WTC11 (cell line): ENCODE results near the gene ZNF787.

Source experiments
- ELF4 ChIP-seq: sonication (generic); formaldehyde crosslinking; IDR thresholded peaks from 2 replicates; pipeline ENCODE4 v1.8.1; 2022; ENCODE audit warnings: low read depth, mild to moderate bottlenecking, moderate library complexity, missing genetic modification reagents
- JAZF1 ChIP-seq: fragments of 250-450 bp; sonication (Bioruptor Pico); IDR thresholded peaks from 2 replicates; pipeline ENCODE4 v1.9.0; 2021; ENCODE audit warnings: moderate library complexity, mild to moderate bottlenecking, inconsistent platforms
- MYBL2 ChIP-seq: sonication (generic); formaldehyde crosslinking; IDR thresholded peaks from 2 replicates; pipeline ENCODE4 v1.8.1; 2023; ENCODE audit warnings: mild to moderate bottlenecking, moderate library complexity, missing genetic modification reagents
- ZNF121 ChIP-seq: sonication (generic); formaldehyde crosslinking; IDR thresholded peaks from 2 replicates; pipeline ENCODE4 v1.8.0; 2023; ENCODE audit warnings: missing genetic modification reagents
- TF ChIP-seq, protein P1 (sequence below): fragments of 200-600 bp; IDR thresholded peaks from 2 replicates; pipeline ENCODE4 v1.8.0; 2022; ENCODE audit warnings: antibody characterized with exemption

DNA sequence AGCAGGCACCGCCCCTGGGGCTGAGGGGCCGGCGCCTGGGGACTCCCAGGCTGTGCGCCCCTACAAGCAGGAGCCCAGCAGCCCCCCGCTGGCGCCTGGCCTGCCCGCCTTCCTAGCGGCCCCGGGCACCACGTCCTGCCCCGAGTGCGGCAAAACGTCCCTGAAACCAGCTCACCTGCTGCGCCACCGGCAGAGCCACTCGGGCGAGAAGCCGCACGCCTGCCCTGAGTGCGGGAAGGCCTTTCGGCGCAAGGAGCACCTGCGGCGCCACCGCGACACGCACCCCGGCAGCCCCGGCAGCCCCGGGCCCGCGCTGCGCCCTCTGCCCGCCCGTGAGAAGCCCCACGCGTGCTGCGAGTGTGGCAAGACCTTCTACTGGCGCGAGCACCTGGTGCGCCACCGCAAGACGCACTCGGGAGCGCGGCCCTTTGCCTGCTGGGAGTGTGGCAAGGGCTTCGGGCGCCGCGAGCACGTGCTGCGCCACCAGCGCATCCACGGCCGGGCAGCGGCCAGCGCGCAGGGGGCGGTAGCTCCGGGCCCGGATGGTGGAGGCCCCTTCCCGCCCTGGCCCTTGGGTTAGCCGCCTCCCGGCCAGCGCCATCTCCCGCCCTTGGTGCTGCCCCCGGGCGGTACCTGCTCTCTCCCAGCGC is 38.7 kb upstream of the ZNF787 start:
- no peak for TF ChIP-seq MYBL2 (CRISPR knock-in tag)
- TF ChIP-seq ELF4 (CRISPR knock-in tag): no peak
- no peak for TF ChIP-seq ZNF121 (CRISPR knock-in tag)
- TF ChIP-seq, protein P1, sequence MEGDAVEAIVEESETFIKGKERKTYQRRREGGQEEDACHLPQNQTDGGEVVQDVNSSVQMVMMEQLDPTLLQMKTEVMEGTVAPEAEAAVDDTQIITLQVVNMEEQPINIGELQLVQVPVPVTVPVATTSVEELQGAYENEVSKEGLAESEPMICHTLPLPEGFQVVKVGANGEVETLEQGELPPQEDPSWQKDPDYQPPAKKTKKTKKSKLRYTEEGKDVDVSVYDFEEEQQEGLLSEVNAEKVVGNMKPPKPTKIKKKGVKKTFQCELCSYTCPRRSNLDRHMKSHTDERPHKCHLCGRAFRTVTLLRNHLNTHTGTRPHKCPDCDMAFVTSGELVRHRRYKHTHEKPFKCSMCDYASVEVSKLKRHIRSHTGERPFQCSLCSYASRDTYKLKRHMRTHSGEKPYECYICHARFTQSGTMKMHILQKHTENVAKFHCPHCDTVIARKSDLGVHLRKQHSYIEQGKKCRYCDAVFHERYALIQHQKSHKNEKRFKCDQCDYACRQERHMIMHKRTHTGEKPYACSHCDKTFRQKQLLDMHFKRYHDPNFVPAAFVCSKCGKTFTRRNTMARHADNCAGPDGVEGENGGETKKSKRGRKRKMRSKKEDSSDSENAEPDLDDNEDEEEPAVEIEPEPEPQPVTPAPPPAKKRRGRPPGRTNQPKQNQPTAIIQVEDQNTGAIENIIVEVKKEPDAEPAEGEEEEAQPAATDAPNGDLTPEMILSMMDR: no peak
- no peak for TF ChIP-seq JAZF1 (CRISPR knock-in tag)
